ENCODE measurements around the gene TRABD2A. TPM values are rescaled to one million over a fixed set of nuclear protein-coding genes. Genes with fewer than 3 reads are reported as not detected.
A peak's percentile ranks its signal among the peaks of the same experiment; 100 is the strongest.

The TRABD2A gene
- total and polyA plus RNA-seq, 8 donors = 0.19 to 0.59 (median 0.28) TPM; not detected in 1

DNA sequence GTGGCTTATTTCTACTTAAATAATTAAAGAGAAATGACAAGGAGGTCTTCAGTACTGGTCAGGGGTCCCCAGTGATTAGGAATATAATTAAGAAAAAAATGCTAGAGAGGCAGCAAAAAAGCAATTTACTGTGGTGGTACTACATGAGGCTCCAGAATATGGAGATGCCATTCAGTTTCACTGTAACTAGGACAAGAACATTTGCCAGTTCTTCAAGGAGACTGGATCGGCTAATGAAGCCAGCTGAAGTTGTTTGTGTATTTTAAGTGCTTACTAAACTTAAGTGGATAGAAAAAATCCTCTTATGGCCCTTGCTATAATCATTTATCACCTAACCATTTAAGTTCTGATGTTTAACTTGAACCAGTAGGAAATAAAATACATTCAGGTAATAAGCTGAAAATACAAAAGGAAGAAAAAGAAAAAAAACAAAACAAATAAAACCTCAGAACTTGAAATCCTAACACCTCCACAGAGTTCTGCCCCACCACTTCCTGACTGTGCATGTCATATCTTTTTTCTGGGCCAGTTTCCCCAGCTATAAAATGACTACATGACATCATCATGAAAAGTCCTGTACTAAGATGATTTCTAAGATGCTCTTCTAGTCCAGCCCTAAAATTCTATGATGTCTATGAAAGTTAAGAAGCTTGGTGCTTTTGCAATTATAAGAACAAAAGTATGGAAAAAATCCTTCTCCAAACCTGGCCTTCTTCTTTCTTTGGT is 98.0 kb downstream of the TRABD2A start:
- 73 to 76% methylated on average over 1 of the region's 1 CpG for WGBS, 2 donors
- FAIRE-seq = no peak
- no peak overlapping the region for H3K27ac ChIP-seq
- intact Hi-C loops (cut with DNase I) = no loop called here
- DNase-seq = no peak
- TF ChIP-seq, protein P1, sequence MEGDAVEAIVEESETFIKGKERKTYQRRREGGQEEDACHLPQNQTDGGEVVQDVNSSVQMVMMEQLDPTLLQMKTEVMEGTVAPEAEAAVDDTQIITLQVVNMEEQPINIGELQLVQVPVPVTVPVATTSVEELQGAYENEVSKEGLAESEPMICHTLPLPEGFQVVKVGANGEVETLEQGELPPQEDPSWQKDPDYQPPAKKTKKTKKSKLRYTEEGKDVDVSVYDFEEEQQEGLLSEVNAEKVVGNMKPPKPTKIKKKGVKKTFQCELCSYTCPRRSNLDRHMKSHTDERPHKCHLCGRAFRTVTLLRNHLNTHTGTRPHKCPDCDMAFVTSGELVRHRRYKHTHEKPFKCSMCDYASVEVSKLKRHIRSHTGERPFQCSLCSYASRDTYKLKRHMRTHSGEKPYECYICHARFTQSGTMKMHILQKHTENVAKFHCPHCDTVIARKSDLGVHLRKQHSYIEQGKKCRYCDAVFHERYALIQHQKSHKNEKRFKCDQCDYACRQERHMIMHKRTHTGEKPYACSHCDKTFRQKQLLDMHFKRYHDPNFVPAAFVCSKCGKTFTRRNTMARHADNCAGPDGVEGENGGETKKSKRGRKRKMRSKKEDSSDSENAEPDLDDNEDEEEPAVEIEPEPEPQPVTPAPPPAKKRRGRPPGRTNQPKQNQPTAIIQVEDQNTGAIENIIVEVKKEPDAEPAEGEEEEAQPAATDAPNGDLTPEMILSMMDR (IDR thresholded peaks at IDR 0.05) = no peak
- no peak overlapping the region for H3K4me3 ChIP-seq
- H3K36me3 ChIP-seq = no peaks in the 10 kb centered on the region
- no peak for ATAC-seq
- H3K4me1 ChIP-seq = no peaks in the 10 kb centered on the region
- H3K27me3 ChIP-seq = no peaks in the 10 kb centered on the region
- no peaks in the 10 kb centered on the region for H3K9me3 ChIP-seq

GRCh38 chr2:84781942-84782716 is 98.8 kb downstream of the TRABD2A start:
- Histone ChIP-seq H3K9me3 (no peaks in the 10 kb centered on the region), H3K36me3 (no peaks in the 10 kb centered on the region), H3K4me3 (no peak overlapping the region), H3K27me3 (no peaks in the 10 kb centered on the region), H3K27ac (no peak overlapping the region), H3K4me1 (no peaks in the 10 kb centered on the region)
- 86 to 87% methylated on average over 3 of the region's 3 CpGs for WGBS, 2 donors
- TF ChIP-seq, protein P1 (IDR thresholded peaks at IDR 0.05) = no peak
- intact Hi-C loops (cut with DNase I) = no loop called here
- FAIRE-seq = peak; percentile 79
- DNase-seq = no peak
- ATAC-seq = peak in 2 of 4 donors; percentile 25 to 45

- no peak overlapping the region for H3K4me3 ChIP-seq
- no peaks in the 10 kb centered on the region for H3K9me3 ChIP-seq
- no peaks in the 10 kb centered on the region for H3K36me3 ChIP-seq
- no peaks in the 10 kb centered on the region for H3K4me1 ChIP-seq
- no peak for FAIRE-seq
- no peak for DNase-seq
- 68 to 83% methylated on average over 3 of the region's 3 CpGs for WGBS, 2 donors
- no peaks in the 10 kb centered on the region for H3K27me3 ChIP-seq
- intact Hi-C loops (cut with DNase I) = no loop called here
- H3K27ac ChIP-seq = no peak overlapping the region
- ATAC-seq = no peak
- TF ChIP-seq, protein P1 (IDR thresholded peaks at IDR 0.05) = no peak
Measured at GRCh38 chr2:84779781-84780180, 101.1 kb downstream of the TRABD2A start.

DNA sequence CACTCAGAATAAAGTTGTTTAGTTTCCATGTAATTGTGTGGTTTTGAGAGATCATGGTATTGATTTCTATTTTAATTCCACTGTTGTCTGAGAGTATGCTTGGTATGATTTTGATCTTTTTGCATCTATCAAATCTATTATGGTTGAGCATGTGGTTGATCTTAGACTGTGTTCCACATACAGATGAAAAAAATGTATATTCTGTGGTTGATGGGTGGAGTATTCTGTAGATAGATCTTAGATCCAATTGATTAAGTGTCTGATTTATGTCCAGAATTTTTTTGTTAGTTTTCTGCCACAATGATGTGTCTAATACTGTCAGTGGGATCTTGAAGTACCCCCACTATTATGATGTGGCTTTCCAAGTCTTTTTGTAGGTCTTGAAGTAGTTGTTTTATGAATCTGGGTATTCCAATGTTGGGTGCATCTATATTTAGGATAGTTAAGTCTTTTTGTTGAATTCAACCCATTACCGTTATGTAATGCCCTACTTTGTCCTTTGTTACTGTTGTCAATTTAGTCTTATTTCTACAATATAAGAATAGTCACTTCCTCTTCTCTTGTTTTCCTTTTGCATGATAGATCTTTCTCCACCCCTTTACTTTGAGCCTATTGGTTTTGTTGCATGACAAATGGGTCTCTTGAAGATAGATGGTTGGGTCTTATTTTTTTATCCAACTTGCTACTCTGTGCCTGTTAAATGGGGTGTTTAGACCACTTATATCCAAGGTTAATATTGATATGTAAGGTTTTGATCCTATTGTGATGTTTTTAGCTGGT is 101.8 kb downstream of the TRABD2A start:
- no peak for DNase-seq
- no peak for ATAC-seq
- H3K4me3 ChIP-seq = no peak overlapping the region
- intact Hi-C loops (cut with DNase I) = no loop called here
- no peaks in the 10 kb centered on the region for H3K27me3 ChIP-seq
- WGBS, 2 donors = 82 to 90% methylated on average over 1 of the region's 1 CpG
- TF ChIP-seq, protein P1 (IDR thresholded peaks at IDR 0.05) = no peak
- no peaks in the 10 kb centered on the region for H3K4me1 ChIP-seq
- no peak for FAIRE-seq
- H3K9me3 ChIP-seq = no peaks in the 10 kb centered on the region
- no peak overlapping the region for H3K27ac ChIP-seq
- no peaks in the 10 kb centered on the region for H3K36me3 ChIP-seq
